ENCODE data around the gene ZNF70. TPM values are rescaled to one million over a fixed set of nuclear protein-coding genes. Genes with fewer than 3 reads are reported as not detected.

Gene ZNF70
- total RNA-seq, 1 experiment from 2014 or later, result 3.0 TPM

DNA sequence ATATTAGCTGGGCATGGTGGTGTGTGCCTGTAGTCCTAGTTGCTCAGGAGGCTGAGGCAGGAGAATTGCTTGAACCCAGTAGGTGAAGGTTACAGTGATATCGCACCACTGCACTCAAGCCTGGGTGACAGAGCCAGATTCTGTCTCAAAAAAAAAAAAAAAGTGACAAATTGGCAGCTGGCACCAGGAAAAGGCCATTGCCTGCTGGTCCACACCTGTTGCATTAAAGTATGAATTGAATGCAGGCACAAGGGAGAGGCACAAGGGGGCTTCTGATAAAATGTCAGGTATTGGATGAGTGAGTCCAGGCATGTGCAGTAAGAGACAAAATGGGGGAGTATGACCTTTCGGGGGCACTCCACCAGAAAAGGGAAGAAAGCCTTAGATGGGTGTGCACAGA is 28.2 kb downstream of the ZNF70 start:
- no peak for DNase-seq (ENCODE audit: extremely low read depth, low read depth)

DNA sequence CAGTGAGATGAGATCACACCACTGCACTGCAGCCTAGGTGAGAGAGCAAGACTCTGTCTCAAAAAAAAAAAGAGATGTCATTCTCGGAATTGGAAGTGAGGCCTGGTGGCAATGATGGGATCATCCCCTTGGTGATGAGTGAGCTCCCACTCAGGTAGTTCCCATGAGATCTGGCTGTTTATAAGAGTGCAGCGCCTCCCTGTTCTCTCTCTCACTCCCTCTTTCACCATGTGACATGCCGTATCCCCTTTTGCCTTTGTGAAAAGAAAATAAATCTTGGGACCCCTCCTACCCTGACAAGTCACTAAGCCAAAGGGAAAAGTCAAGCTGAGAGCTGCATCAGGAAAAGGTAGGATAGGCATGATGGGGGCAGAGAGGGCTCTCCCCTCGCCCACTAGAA is 28.8 kb downstream of the ZNF70 start:
- DNase-seq (ENCODE audit: extremely low read depth, low read depth), result no peak

DNA sequence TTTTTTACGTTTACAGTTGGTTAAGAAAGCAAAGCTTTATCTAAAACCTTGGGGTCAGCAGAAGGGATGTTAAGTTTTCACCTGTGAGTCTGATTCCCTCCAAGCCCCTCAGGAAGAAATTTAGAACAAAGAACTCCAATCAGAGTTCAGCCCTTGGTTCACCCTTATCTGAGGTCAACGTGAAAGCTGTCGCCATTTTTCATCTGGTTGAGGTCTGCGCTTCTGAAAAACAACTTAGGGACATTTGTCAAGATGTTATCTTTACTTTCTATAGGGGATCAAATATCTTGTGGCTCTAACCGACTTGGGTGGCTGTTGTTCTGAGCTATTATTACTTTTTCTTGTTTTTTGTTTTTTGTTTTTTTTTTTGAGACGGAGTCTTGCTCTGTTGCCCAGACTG is 30.1 kb downstream of the ZNF70 start:
- DNase-seq (ENCODE audit: extremely low read depth, low read depth), result no peak

DNA sequence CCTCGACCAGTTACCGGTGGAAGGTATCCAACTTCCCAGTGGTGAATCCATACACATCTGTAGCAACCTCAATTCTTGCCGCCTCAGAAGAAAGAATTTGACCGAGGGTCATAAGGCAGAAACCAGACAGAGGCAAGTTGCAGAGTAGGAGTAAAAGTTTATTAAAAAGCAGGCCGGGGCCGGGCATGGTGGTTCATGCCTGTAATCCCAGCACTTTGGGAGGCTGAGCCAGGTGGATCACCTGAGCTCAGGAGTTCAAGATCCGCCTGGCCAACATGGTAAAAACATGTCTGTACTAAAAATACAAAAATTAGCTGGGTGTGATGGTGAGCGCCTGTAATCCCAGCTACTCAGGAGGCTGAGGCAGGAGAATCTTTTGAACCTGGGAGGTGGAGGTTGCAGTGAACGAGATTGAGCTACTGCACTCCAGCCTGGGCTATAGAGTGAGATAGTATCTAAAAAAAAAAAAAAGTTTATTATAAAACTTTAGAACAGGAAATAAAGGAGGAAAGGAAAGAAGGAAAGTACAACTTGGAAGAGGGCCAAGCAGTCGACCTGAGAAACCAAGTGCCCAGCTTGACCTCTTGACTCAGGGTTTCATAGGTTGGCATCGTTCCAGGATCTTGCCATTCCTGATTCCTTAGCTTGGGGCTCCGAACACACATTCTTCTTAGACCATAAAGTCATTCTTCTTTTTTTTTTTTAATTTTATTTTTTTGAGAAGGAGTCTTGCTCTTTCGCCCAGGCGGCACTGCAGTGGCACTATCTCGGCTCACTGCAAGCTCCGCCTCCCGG is 32.3 kb downstream of the ZNF70 start:
- no peak for DNase-seq (ENCODE audit: extremely low read depth, low read depth)

DNA sequence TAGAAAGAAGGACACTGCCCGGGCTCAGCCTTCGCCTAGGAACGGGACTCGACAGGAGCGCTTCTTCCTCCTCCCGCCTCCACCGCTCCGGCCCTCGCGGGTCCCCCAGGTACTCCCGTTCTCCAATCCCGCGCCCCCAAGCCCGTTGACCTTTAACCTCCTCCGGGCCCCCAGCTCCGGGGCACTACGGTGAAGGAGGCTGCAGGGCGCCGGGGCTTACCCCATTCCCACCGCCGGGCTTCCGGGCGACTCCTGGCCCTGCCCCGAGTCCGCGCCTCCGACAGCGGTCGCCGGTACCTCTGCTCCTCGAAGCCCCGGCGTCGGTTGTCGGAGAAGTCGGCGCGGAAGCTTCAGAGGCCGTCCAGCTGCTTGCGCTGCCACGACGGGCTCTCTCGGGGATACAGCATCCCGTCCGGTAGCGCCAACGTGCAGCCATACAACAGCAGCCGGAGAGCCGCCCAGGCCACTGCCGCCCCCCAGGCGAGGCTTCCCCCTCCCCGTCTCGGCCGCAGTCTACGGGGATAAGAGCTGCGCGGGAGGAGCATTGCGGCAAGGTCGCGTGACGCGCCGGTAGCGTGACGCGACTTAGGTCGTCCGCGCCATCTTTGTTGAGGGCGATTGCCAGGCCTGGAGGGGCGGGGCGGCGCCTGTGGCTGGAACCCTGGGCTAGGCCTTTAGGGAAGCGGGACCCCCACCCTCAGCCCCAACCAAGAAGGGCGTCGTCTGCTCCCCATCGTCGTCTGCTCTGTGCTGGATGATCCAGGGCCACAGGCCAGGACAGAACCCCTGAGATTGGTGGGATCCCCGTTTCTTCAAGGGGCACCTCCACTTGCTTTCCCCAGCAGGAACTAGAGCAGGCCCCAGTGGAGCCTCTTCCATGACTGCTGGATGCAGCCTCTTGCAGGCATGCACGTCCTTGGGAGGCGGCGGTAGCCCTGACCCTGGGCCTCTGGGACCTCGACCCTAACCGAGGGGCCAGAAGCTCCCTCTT is 33.8 kb downstream of the ZNF70 start:
- DNase-seq (ENCODE audit: extremely low read depth, low read depth), result peak; percentile 56

DNA sequence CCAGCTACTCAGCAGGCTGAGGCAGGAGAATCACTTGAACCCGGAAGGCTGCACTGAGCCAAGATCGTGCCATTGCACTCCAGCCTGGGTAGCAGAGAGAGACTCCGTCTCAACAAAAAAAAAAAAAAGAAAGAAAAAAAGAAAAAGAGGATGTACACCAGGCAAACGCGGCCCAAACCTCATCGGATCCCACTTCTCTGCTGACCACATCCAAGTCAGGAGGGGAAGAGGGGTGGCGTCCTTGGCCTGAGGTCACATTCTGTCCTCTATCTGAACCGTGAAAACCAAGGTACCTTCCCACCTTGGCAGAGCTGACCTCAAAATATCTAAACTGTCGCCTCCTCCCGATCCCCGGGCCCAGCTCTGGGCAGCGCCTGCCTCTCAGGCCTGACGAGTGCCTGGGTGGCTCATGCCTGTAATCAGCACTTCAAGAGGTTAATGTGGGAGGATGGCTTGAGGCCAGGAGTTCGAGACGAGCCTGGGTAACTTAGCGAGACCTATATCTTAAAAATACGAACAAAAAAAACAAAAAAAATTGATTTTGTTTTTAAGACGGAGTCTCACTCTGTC is 35.0 kb downstream of the ZNF70 start:
- no peak for DNase-seq (ENCODE audit: extremely low read depth, low read depth)

DNA sequence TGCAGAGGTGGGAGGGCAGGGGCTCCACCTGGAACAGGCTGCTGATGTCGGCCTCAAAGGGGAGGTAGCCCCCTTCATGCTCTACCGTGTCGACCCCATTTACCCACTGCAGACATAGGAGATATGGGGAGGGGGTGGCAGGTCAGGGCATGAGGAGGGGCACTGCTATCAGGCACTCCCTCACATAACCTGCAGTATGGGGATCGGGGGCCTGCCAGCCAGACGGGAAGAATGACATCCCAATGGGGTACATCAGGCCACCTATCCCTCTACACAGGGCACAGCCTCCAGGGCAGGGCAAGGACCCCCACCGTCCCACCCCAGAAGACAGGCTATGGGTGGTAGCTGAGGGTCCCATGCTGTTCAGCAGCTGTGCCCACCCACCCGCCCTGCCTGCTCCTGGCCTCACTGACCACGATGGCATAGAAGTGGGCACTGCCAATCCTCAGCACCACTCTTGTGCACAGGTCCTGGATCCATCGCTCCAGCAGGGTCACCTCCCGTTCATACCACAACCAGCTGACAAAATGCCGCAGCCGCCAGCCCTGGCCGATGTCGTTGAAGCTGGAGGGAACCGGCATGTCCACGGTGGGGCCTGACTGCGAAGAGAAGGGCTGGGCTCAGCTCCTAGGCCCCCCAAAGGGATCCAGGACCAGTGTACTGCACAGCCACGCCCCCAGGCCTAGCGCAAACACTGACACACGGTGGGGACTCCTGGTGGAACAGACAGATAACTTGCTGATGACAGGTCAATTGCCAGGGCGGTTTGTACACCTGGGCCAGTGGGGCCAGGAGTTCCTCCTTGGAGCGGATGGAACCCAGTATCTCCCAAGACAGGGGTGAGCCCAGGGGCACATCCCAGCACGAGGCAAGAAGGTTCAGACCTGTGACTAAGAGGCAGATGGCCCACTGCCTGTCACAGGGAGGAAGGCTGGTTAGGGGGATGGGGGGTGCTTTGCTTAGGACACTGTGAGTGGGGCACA is 36.0 kb downstream of the ZNF70 start:
- no peak for DNase-seq (ENCODE audit: extremely low read depth, low read depth)

DNA sequence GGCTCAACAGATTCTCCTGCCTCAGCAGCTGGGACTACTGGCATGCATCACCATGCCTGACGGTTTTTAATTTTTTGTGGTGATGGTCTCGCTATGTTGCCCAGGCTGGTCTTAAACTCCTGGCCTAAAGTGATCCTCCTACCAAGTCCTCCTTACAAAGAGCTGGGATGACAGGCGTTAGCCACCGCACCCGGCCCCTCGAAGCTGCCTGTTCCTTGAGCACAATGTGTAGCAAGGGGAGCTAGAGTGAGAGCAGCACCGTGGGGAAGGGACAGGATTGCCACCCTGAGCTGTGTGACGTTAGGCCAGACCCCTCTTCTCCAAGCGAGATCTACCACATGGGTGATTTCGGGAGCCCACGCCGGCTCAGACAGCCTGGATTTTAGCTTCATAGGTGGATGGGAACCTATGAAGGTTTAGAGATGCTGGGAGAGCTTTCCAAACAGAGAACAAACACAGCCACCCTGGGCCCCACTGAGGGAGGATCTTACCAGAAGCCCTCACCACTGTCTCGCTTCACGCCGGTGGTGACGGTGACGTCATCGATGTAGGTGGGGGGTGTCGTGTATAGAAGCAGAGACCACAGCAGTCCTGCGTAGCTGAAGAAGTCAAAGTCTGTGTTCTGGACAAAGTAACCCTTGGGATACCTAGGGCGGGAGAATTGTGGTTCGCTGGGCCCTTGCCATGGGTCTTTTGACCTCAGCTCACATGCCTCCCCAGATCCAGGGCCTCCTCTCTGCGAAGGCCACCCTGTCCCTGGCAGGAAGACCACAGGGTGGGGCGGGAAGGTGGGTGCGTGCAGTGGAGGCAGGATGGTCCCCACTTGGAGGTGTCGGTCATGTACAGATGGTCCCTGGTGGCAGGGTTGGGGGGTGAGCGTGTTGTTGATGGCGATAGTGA is 37.0 kb downstream of the ZNF70 start:
- no peak for DNase-seq (ENCODE audit: extremely low read depth, low read depth)

DNA sequence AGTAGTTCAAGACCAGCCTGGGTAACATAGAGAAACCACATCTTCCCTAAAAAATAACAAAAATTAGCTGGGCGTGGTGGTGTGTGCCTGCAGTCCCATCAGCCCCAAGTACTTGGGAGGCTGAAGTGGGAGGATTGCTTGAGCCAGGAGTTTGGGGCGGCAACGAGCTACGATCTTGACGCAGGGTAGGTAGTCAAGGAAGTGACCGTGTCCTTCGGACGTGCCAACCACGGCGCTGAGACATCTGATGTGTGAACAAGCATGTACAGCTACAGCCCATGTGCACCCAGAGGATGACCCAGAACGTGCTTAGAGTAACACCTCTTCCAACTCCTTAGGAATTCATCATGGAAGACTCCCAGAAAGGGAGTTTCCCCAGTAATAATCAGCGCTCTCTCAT is 38.7 kb downstream of the ZNF70 start:
- no peak for DNase-seq (ENCODE audit: extremely low read depth, low read depth)

DNA sequence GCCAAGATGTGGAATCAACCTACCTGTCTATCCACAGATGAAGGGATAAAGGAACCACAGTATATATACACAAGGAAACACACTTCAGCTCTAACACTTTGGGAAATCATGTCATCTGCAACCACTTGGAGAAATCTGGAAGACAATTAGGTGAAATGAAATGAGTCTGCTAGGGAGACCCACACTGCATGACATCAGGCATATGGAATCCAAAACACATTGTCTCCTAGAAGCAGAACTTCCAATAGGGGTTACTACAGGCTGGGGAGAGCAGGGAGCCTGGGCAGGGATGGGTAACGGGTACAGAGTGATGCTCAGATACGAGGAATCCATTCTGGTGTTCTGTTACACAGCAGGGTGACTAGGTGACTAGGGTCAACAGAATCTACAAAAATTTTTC is 41.8 kb downstream of the ZNF70 start:
- no peak for DNase-seq (ENCODE audit: extremely low read depth, low read depth)

DNA sequence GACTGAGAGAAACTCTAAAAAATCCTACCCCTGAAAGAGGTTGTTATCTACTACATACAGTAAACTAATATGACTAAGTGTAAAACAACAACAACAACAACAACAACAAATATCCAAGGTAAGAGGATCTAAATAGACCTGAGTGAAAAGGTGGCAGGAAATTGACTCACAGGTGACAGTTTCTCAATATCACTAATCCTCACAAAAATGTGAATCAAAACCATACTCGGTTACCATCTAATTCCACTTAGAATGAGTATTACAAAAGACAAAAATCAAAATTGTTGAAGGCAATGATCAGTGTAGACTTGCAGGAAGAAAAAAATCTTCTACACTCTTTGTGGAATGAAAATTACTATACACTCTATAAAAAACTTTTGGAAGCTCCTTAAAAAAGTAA is 42.6 kb downstream of the ZNF70 start:
- DNase-seq (ENCODE audit: extremely low read depth, low read depth), result no peak

DNA sequence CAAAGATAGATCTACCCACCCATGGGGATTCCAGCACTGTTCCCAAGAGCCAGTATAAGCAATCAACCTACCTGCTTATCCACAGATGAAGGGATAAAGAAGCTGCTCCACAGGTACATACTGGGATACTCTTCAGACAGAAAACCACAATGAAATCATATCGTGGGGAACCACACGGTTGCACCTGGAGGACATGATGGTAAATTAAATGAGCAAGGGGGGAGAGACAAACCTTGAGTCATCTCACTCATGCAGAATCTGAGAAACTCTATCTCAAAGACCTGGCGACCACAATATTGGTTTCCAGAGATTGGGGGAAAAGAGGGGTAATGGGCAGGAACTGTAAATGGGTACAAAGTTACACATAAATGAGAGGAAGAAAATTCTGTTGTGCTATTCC is 45.6 kb downstream of the ZNF70 start:
- no peak for DNase-seq (ENCODE audit: extremely low read depth, low read depth)

DNA sequence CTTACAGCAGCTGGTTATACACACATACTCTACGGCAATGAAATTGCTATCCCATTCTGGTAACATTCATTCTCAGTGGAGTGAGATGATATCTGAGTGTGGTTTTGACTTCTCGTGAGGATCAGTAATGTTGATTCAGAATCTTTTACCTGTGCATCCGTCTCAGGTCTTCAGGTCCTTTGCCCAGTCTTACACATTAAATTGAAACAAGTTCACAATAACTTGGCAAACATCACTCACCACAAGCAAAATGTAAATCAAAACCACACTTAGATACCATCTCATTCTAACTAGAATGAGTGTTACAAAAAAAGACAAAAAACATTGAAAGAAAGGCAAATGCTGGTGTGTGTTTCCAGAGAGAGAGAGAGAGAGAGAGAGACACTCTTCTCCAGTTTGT is 46.1 kb downstream of the ZNF70 start:
- no peak for DNase-seq (ENCODE audit: extremely low read depth, low read depth)

DNA sequence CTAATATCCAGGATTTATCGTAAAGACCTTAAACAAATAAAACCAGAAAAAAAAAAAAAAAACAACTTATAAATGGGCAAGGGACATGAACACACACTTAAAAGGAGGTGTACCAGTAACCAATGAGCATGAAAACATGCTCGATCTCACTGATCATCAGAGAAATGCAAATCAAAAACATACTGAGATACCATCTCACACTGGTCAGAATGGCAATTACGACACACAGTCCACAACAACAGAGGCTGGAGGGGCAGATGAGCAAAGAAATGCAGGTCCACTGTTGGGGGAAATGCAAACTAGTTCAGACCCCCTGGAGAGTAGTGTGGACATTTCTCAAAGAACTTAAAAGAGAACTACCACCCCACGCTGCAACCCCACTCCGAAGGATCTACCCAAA is 46.9 kb downstream of the ZNF70 start:
- no peak for DNase-seq (ENCODE audit: extremely low read depth, low read depth)

DNA sequence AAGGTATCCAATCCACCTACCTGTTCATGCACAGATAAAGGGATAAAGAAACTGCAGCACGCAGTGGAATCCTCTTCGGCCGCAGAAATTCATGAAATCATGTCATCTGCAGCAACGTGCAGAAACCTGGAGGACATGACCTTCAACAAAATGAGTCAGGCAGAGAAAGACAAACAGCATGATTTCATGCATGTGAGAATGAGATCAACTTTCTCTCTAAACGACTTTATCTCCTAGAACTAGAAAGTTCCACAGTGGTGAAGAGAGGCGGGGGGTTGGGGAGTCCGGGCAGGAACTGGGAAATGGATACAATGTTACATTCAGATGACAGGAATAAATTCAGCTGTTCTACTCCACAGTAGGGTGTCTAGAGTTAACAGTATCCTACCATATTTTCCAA is 50.2 kb downstream of the ZNF70 start:
- no peak for DNase-seq (ENCODE audit: extremely low read depth, low read depth)

DNA sequence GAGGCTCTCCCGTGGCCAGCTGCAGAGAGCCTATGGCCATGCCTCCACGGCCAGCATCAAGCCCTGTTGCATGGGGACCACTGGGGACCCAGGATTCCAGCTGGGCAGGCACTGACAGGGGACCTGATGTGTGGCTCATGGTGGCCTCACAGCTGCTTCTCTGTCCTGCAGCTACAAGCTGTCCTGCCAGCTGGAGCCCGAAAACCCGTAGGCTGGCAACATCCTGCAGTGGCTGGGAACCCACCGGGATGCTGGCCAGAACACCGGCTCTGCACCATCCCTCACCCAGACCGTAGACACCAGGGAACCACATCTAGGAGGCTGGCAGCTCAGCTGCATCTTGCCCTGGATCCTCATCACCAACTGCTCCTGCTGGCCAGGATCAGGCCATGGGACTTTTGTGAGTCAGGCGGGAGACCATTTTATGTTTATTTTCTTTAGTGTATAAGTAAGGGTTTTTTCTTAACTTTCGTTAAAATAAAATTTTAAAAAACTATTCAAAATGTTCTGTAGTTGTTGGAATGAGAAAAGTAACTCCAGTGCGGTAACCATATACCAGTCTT is 52.2 kb downstream of the ZNF70 start:
- DNase-seq (ENCODE audit: extremely low read depth, low read depth), result no peak

DNA sequence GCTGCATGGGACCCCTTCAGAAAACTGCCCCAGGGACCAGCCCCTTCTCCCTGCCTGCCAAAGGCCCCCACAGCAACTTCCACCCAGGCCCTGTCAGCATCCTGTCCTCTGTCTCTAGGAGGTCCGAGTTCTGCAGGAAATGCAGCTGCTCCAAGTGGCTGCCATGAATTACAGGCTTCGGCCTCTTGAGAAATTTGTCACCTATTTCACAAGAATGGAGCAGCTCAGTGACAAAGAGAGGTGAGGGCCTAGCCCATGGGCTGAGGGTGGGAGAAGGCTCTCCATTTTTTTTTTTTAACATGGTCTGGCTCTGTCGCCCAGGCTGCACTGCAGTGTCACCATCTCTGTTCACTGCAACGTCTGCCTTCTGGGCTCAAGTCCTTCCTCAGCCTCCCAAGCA is 52.8 kb downstream of the ZNF70 start:
- no peak for DNase-seq (ENCODE audit: extremely low read depth, low read depth)

DNA sequence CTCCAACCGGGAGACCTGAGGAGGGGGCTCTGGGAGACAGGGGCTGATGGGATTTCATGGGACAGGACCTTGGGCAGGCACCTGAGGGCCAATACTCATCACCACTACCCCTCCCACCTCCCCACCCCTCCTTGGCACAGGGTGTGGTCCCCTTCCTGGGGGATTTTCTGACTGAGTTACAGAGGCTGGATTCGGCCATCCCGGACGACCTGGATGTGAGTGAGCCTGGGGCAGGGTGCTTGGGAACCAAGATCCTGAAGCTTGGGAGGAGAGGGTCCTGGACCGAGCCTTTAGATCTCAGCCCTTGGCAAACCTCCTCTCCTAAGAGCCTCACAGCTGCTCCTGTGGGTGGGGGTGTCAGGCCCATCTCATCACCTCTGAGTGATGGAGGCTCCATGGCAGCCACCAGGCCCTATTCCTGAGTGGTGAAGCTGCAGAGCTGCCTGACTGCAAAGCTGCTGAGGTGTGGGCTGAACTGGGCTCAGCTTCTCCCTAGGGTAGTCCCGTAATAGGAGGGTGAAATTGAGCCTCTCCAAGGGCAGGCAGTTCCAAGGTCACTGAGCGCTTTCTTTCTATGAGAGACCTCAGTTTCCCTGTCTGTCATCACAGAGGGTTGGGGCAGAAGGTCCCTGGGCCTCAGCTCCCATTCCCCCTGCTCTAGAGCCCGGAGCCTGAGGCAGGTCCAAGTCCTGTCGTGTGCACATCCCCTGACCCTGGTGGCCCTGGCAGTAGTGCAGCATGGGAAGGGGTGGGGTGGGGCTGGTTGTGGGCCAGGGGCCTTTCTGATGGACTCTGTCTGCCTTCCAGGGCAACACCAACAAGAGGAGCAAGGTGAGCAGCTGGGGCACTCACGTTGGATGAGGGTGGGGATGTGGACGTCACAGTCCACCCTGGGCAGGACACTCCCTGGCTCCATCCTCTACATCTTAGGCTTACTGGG is 53.6 kb downstream of the ZNF70 start:
- no peak for DNase-seq (ENCODE audit: extremely low read depth, low read depth)
